HG02759 (cell line): ENCODE results near the gene MAMDC4.
"Not testable (repeated sequence)": the region's sequence is repeated elsewhere in the genome, so short reads cannot be mapped to it uniquely, and the experiment has no call there.

Source experiments
- ATAC-seq: cut with Tn5 transposase; IDR thresholded peaks from one replicate; pipeline ENCODE4 v1.9.1; 2021; ENCODE audit warnings: mild to moderate bottlenecking, moderate library complexity; ENCODE audit not compliant: unreplicated experiment

The MAMDC4 gene

GRCh38 chr9:136860529-136860928 is 8.4 kb downstream of the MAMDC4 start:
- ATAC-seq = no peak

GRCh38 chr9:136860933-136861873 is 9.1 kb downstream of the MAMDC4 start:
- ATAC-seq = no peak

DNA sequence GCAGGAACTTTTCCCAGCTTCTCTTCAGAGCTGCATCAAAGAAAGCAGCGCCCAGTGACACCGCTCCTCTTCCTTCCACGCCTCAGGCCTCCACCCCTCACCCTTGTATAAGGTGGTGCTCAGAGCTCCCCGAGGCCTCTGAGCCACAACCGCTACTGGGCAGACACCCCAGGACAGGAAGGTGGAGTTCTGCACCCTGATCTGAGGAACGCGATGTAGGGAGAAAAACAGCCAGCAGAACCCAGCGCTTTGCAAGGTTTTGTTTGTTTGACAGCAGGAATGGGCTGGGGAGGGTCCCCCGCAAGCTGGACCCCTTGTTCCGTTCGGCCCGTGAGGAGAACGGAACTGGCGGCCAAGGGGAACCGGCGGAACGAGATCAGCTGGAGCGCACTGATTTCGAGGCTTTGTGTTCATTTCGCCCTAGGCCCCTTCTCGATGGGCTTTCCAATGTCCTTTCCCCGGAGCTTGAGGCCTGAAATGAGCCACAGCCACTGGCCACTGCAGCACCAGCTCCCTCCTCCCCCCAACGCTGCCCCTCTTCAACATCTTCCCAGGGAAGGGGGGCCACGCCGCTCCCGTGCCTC is 9.8 kb downstream of the MAMDC4 start:
- ATAC-seq = no peak

- ATAC-seq = no peak
Observed at GRCh38 chr9:136862849-136863622, 10.9 kb downstream of the MAMDC4 start.

- ATAC-seq = no peak
Observed at GRCh38 chr9:136863623-136864273, 11.6 kb downstream of the MAMDC4 start.

DNA sequence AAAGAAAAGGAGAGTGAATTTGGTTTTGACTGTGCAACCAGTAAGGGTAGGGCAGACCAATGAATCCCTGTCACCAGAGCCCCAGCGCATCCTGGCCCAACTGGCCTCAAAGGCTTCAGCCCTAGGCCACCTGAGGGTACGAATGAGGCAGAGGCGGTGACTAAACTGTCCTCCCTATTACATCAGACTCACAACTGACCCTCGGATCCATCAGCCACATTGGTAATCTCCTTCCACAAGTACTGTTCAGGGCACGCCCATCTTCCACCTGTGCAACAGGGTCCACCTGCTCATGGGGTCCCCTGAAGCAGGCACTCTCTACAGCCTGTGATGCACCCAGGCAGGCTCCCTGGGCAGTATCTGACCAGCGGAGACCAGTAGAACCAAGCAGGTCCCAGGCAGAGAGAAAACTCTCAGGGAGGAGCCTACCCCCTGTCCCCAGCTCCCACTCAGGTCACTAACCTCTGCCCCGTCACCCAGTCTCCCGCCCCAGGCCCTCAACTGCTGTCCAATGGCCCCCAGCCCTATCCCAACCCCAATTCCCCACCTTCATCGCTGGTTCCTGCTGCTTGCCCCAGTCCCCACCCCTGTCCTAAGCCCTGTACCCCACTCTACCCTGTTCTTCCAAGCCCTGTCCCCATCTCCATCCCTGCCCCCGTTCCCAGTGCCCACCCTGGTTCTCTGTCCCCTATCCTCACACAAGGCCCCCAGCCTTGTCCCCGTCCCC is 13.1 kb downstream of the MAMDC4 start:
- no peak for ATAC-seq

- ATAC-seq = no peak
Observed at GRCh38 chr9:136865768-136866103, 13.6 kb downstream of the MAMDC4 start.

DNA sequence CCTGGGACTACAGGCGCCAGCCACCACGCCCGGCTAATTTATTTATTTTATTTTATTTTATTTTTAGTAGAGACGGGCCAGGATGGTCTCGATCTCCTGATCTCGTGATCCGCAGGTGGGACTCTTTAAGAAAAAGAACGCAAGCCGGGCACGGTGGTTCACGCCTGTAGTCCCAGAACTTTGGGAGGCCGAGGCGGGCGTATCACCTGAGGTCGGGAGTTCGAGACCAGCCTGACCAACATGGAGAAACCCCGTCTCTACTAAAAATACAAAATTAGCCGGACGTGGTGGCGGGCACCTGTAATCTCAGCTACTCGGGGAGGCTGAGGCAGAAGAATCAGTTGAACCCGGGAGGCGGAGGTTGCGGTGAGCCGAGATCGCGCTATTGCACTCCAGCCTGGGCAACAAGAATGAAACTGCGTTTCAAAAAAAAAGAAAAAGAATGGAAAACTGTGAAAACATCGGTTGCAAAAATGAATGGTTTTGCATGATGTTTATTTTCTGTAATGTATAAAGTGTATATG is 14.8 kb downstream of the MAMDC4 start:
- ATAC-seq = not testable (repeated sequence)

DNA sequence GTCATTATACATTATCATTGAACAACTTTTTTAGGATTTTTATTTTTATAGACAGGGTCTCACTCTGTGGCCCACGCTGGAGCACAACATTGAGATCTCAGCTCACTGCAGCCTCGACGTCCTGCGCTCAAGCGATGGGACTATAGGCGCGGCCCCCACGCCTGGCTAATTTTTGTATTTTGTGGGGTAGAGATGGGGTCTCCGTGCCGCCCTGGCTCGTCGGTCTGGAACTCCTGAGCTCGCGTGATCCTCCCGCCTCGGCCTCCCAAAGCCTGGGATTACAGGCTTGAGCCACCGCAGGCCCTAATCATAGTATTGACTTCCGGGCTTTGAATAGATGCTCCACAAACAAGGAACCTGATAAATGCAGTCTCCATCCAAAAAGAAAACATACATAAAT is 15.3 kb downstream of the MAMDC4 start:
- ATAC-seq = no peak

- no peak for ATAC-seq
Observed at GRCh38 chr9:136867917-136868316, 15.8 kb downstream of the MAMDC4 start.

GRCh38 chr9:136868644-136869043 is 16.5 kb downstream of the MAMDC4 start:
- ATAC-seq = no peak

GRCh38 chr9:136869611-136870010 is 17.5 kb downstream of the MAMDC4 start:
- not testable (repeated sequence) for ATAC-seq

DNA sequence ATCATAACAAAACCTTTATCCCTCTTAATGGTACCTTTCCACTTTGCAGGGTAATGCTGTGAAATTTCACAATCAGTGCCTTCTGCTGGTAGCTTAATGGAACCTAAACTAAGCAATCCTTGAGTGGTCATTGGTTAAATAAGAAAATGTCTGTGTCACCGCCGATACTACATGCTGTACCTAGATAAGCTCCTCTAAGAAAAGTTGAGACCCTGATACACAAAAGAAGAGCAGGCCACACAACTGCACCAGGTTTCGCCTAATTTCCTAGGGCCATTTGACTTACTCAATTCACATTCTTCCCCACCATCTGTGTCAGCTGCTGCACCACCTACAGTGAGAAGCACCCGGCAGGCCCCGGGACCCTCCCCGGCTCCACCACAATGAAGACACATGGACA is 23.0 kb downstream of the MAMDC4 start:
- ATAC-seq = no peak

- ATAC-seq = no peak
Observed at GRCh38 chr9:136876476-136876875, 24.3 kb downstream of the MAMDC4 start.

GRCh38 chr9:136880651-136881050 is 28.5 kb downstream of the MAMDC4 start:
- no peak for ATAC-seq

- no peak for ATAC-seq
Observed at GRCh38 chr9:136881691-136882108, 29.6 kb downstream of the MAMDC4 start.

- no peak for ATAC-seq
Observed at GRCh38 chr9:136882109-136882946, 30.2 kb downstream of the MAMDC4 start.

GRCh38 chr9:136882947-136883283 is 30.8 kb downstream of the MAMDC4 start:
- not testable (repeated sequence) for ATAC-seq

DNA sequence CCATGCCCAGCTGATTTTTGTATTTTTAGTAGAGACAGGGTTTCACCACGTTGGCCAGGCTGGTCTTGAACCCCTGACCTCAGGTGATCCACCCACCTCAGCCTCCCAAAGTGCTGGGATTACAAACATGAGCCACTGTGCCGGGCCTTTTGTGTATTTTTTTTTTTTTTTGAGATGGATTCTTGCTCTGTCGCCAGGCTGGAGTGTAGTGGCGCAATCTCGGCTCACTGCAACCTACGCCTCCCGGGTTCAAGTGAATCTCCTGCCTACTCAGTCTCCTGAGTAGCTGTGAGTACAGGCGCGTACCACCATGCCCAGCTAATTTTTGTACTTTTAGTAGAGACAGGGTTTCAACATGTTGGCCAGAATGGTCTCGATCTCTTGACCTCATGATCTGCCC is 31.5 kb downstream of the MAMDC4 start:
- ATAC-seq = not testable (repeated sequence)
